SU-DHL-6 (cell line): ENCODE results near the gene KCTD7.
"Not testable (repeated sequence)": the region's sequence is repeated elsewhere in the genome, so short reads cannot be mapped to it uniquely, and the experiment has no call there.

Experiments
- H2AFZ ChIP-seq: fragments of 200-600 bp; sonication (generic); 2 replicates; pipeline ENCODE4 v1.6.1; 2014; ENCODE audit warnings: low read depth, mild to moderate bottlenecking, moderate library complexity, mixed read lengths, antibody characterized with exemption, low read length; ENCODE audit not compliant: severe bottlenecking
- H3F3A ChIP-seq: fragments of 200-600 bp; shearing (Covaris generic); 2 replicates; pipeline ENCODE4 v1.6.0; 2016; ENCODE audit warnings: antibody characterized with exemption, mild to moderate bottlenecking; ENCODE audit not compliant: insufficient read depth
- H3K27ac ChIP-seq: fragments of 200-600 bp; sonication (generic); 2 replicates; pipeline ENCODE4 v1.5.1; 2016; ENCODE audit warnings: low read depth, mild to moderate bottlenecking, low read length, moderate library complexity, mixed read lengths
- H3K27me3 ChIP-seq: fragments of 200-600 bp; sonication (generic), shearing (Covaris generic); 2 replicates; pipeline ENCODE4 v1.6.0; 2014; ENCODE audit warnings: mild to moderate bottlenecking, low read length
- H3K36me3 ChIP-seq: fragments of 200-600 bp; sonication (generic); 2 replicates; pipeline ENCODE4 v1.6.1; 2014; ENCODE audit warnings: mild to moderate bottlenecking, low read length, mixed read lengths
- H3K4me2 ChIP-seq: fragments of 300-600, 200-600 bp; shearing (Covaris generic), sonication (generic); 2 replicates; pipeline ENCODE4 v1.6.0; 2014; ENCODE audit warnings: low read length, low read depth, mild to moderate bottlenecking; ENCODE audit not compliant: poor library complexity, severe bottlenecking
- H3K4me3 ChIP-seq: fragments of 200-600 bp; sonication (generic); 2 replicates; pipeline ENCODE4 v1.5.1; 2014; ENCODE audit warnings: antibody characterized with exemption, low read length, mild to moderate bottlenecking, mixed read lengths; ENCODE audit not compliant: insufficient read depth, poor library complexity, severe bottlenecking
- H3K79me2 ChIP-seq: fragments of 200-600 bp; sonication (generic); 2 replicates; pipeline ENCODE4 v1.6.1; 2014; ENCODE audit warnings: mild to moderate bottlenecking, low read length, moderate library complexity; ENCODE audit not compliant: insufficient read depth
- H3K9ac ChIP-seq: fragments of 200-600 bp; sonication (generic); 2 replicates; pipeline ENCODE4 v1.7.0; 2014; ENCODE audit warnings: mild to moderate bottlenecking, low read length
- H3K9me2 ChIP-seq: fragments of 200-600 bp; sonication (generic); replicated peaks from 2 replicates; pipeline ENCODE4 v1.6.1; 2014; ENCODE audit warnings: low read length; ENCODE audit not compliant: insufficient read depth
- H3K9me3 ChIP-seq: fragments of 200-600 bp; sonication (generic); 2 replicates; pipeline ENCODE4 v1.6.1; 2014; ENCODE audit warnings: low read length, mixed read lengths; ENCODE audit not compliant: insufficient read depth
- H4K20me1 ChIP-seq: fragments of 200-600 bp; sonication (generic); 2 replicates; pipeline ENCODE4 v1.6.1; 2014; ENCODE audit warnings: low read depth, mild to moderate bottlenecking, antibody characterized with exemption, low read length, moderate library complexity, mixed read lengths
- EZH2phosphoT487 ChIP-seq: fragments of 200-600 bp; sonication (generic), shearing (Covaris generic); conservative IDR thresholded peaks from 2 replicates; pipeline ENCODE4 v1.6.1; 2018; ENCODE audit warnings: mild to moderate bottlenecking, antibody characterized with exemption, low read length, moderate library complexity, mixed read lengths
- TF ChIP-seq, protein P1 (sequence below): fragments of 200-600 bp; sonication (generic); IDR thresholded peaks from one replicate; pipeline ENCODE4 v1.5.1; 2017; ENCODE audit warnings: antibody characterized with exemption, mild to moderate bottlenecking, low read length, moderate library complexity; ENCODE audit not compliant: insufficient read depth, poor library complexity, severe bottlenecking

The KCTD7 gene

GRCh38 chr7:66630531-66630930 lies 1.9 kb downstream of the KCTD7 start:
- H2AFZ ChIP-seq: no peak overlapping the region
- no peaks in the 10 kb centered on the region for H3K36me3 ChIP-seq
- H3K4me2 ChIP-seq: peak overlapping the region; percentile 65
- H3K9me2 ChIP-seq: no peaks in the 10 kb centered on the region
- peak overlapping the region; percentile 23; the same call in 1 of the 2 replicates for H3K27ac ChIP-seq
- peaks cover 25% of the 10 kb centered on the region for H3K79me2 ChIP-seq
- H4K20me1 ChIP-seq: no peaks in the 10 kb centered on the region
- no peak overlapping the region for H3K4me3 ChIP-seq
- H3K9me3 ChIP-seq: no peaks in the 10 kb centered on the region
- peaks cover 42% of the 10 kb centered on the region for H3F3A ChIP-seq
- 0 out of 2 replicates have a peak overlapping the region, but pooled peaks have one; percentile 71 for H3K9ac ChIP-seq
- H3K27me3 ChIP-seq: no peaks in the 10 kb centered on the region
- TF ChIP-seq, protein P1, sequence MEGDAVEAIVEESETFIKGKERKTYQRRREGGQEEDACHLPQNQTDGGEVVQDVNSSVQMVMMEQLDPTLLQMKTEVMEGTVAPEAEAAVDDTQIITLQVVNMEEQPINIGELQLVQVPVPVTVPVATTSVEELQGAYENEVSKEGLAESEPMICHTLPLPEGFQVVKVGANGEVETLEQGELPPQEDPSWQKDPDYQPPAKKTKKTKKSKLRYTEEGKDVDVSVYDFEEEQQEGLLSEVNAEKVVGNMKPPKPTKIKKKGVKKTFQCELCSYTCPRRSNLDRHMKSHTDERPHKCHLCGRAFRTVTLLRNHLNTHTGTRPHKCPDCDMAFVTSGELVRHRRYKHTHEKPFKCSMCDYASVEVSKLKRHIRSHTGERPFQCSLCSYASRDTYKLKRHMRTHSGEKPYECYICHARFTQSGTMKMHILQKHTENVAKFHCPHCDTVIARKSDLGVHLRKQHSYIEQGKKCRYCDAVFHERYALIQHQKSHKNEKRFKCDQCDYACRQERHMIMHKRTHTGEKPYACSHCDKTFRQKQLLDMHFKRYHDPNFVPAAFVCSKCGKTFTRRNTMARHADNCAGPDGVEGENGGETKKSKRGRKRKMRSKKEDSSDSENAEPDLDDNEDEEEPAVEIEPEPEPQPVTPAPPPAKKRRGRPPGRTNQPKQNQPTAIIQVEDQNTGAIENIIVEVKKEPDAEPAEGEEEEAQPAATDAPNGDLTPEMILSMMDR: no peak
- no peak for TF ChIP-seq EZH2phosphoT487

- Histone ChIP-seq H3K9ac (no peak overlapping the region), H3F3A (peaks cover 39% of the 10 kb centered on the region), H3K36me3 (no peaks in the 10 kb centered on the region), H3K9me3 (no peaks in the 10 kb centered on the region), H3K4me3 (no peak overlapping the region), H3K9me2 (no peaks in the 10 kb centered on the region), H4K20me1 (no peaks in the 10 kb centered on the region), H3K4me2 (peak overlapping the region; percentile 65), H3K27ac (peak overlapping the region; percentile 23; the same call in 1 of the 2 replicates), H3K79me2 (peaks cover 25% of the 10 kb centered on the region), H2AFZ (no peak overlapping the region), H3K27me3 (no peaks in the 10 kb centered on the region)
- TF ChIP-seq, protein P1: no peak
Measured at GRCh38 chr7:66631471-66631870, 2.8 kb downstream of the KCTD7 start.

GRCh38 chr7:66634816-66635215 lies 6.1 kb downstream of the KCTD7 start:
- TF ChIP-seq, protein P1: no peak
- TF ChIP-seq EZH2phosphoT487: no peak
- Histone ChIP-seq H3K4me2 (peak overlapping the region; percentile 27), H3K27ac (peak overlapping the region; percentile 67)

GRCh38 chr7:66635322-66635981 lies 6.8 kb downstream of the KCTD7 start:
- H3K27me3 ChIP-seq, H3K4me3 ChIP-seq, H3K9me2 ChIP-seq, H3K9ac ChIP-seq, H3K36me3 ChIP-seq, H2AFZ ChIP-seq, H3K9me3 ChIP-seq, H4K20me1 ChIP-seq: not testable (repeated sequence)
- peak overlapping the region; percentile 67 for H3K27ac ChIP-seq
- peaks cover 18% of the 10 kb centered on the region for H3F3A ChIP-seq
- peak overlapping the region; percentile 27 for H3K4me2 ChIP-seq
- peaks cover 15% of the 10 kb centered on the region for H3K79me2 ChIP-seq

More at GRCh38 chr7:66634816-66635215, 6.1 kb downstream of the KCTD7 start:
- H3K79me2 ChIP-seq: peaks cover 19% of the 10 kb centered on the region
- no peaks in the 10 kb centered on the region; the same call in 1 of the 2 replicates for H3K36me3 ChIP-seq
- H3K27me3 ChIP-seq: no peaks in the 10 kb centered on the region
- H3K4me3 ChIP-seq: no peak overlapping the region
- no peak overlapping the region for H2AFZ ChIP-seq
- H3F3A ChIP-seq: peaks cover 24% of the 10 kb centered on the region
- no peaks in the 10 kb centered on the region for H4K20me1 ChIP-seq
- no peaks in the 10 kb centered on the region for H3K9me2 ChIP-seq
- H3K9me3 ChIP-seq: no peaks in the 10 kb centered on the region
- H3K9ac ChIP-seq: no peak overlapping the region

- not testable (repeated sequence) for H3K4me2 ChIP-seq, H3K4me3 ChIP-seq, H3K9ac ChIP-seq, H3K9me3 ChIP-seq, H3K27me3 ChIP-seq, H2AFZ ChIP-seq, H4K20me1 ChIP-seq, H3K36me3 ChIP-seq, H3K9me2 ChIP-seq
- H3K27ac ChIP-seq: peak overlapping the region; percentile 36
- H3F3A ChIP-seq: peaks cover 12% of the 10 kb centered on the region
- peaks cover 11% of the 10 kb centered on the region; the same call in 1 of the 2 replicates for H3K79me2 ChIP-seq
Measured at GRCh38 chr7:66635982-66636546, 7.4 kb downstream of the KCTD7 start.
